Tibial nerve (tissue), 4 donors: ENCODE data around the gene DGCR2.

Experiments
- EP300 ChIP-seq, 2 donors: sonication (generic); formaldehyde crosslinking; IDR thresholded peaks; one replicate each; pipeline ENCODE4 v1.6.1; 2017; ENCODE audit warnings: antibody characterized with exemption in 2 of 2, mild to moderate bottlenecking in 1 of 2
- POLR2A ChIP-seq, 2 donors: fragments of 450-650 bp; IDR thresholded peaks; one replicate each; pipeline ENCODE4 v1.6.1; 2017; ENCODE audit warnings: antibody characterized with exemption in 2 of 2, mild to moderate bottlenecking in 2 of 2, moderate library complexity in 2 of 2
- TF ChIP-seq, protein P1 (sequence below), 5 experiments: fragments of 200-600 bp in 3 of 5; fragments of 450-650 bp in 2 of 5; sonication (generic) in 3 of 5; IDR thresholded peaks; one replicate each; pipeline ENCODE4 v1.5.1; 2016 to 2019; ENCODE audit warnings: antibody characterized with exemption in 5 of 5, mild to moderate bottlenecking in 3 of 5, moderate library complexity in 2 of 5

DNA sequence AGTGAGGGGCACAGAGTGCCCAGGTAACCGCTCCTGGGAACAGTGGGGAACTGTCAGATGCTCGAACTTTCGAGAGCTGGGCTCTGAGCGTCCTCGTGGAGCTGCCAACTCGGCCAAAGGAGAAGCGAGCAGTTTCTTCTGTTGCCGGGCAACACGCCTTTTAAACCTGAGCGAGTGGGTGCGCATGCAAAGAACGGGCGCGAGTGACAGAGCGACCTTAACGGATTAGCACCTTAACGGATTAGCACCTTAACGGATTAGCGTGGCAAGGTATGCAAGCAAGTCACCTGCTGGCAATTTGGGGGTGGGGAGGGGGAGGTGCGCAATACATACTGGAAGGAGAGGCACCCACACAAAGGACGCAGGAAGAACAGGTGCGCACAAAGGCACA is 124.3 kb downstream of the DGCR2 start:
- TF ChIP-seq, protein P1, sequence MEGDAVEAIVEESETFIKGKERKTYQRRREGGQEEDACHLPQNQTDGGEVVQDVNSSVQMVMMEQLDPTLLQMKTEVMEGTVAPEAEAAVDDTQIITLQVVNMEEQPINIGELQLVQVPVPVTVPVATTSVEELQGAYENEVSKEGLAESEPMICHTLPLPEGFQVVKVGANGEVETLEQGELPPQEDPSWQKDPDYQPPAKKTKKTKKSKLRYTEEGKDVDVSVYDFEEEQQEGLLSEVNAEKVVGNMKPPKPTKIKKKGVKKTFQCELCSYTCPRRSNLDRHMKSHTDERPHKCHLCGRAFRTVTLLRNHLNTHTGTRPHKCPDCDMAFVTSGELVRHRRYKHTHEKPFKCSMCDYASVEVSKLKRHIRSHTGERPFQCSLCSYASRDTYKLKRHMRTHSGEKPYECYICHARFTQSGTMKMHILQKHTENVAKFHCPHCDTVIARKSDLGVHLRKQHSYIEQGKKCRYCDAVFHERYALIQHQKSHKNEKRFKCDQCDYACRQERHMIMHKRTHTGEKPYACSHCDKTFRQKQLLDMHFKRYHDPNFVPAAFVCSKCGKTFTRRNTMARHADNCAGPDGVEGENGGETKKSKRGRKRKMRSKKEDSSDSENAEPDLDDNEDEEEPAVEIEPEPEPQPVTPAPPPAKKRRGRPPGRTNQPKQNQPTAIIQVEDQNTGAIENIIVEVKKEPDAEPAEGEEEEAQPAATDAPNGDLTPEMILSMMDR (IDR thresholded peaks at IDR 0.05) = no peak
- TF ChIP-seq POLR2A (IDR thresholded peaks at IDR 0.05) (no peak), EP300 (IDR thresholded peaks at IDR 0.05) (no peak)
